ENCODE results near the gene TCF4. TPM values are rescaled to one million over a fixed set of nuclear protein-coding genes. Genes with fewer than 3 reads are reported as not detected.

Gene TCF4
- total RNA-seq, 1 donor from 2014 or later = 143 TPM

- H3K27me3 ChIP-seq = no peaks in the 10 kb centered on the region
- DNase-seq = no peak
- no peaks in the 10 kb centered on the region for H3K4me1 ChIP-seq
- H3K9me3 ChIP-seq = no peaks in the 10 kb centered on the region
- H3K4me3 ChIP-seq = no peak overlapping the region
- TF ChIP-seq CTCF (IDR thresholded peaks at IDR 0.05) = no peak
- H3K27ac ChIP-seq = no peak overlapping the region
- no peak for ATAC-seq
- intact Hi-C loops (cut with DNase I) = no loop called here
- H3K36me3 ChIP-seq = no peaks in the 10 kb centered on the region
Observed at GRCh38 chr18:55189972-55190371, 398.0 kb downstream of the TCF4 start.

- Histone ChIP-seq H3K9me3 (no peaks in the 10 kb centered on the region), H3K4me1 (no peaks in the 10 kb centered on the region), H3K4me3 (no peak overlapping the region), H3K27ac (no peak overlapping the region), H3K27me3 (no peaks in the 10 kb centered on the region), H3K36me3 (no peaks in the 10 kb centered on the region)
- ATAC-seq (no peak), DNase-seq (no peak)
- no peak for TF ChIP-seq CTCF (IDR thresholded peaks at IDR 0.05)
- intact Hi-C loops (cut with DNase I) = no loop called here
Observed at GRCh38 chr18:55186588-55186987, 401.4 kb downstream of the TCF4 start.

- H3K9me3 ChIP-seq = no peaks in the 10 kb centered on the region
- intact Hi-C loops (cut with DNase I) = no loop called here
- no peak for TF ChIP-seq CTCF (IDR thresholded peaks at IDR 0.05)
Observed at GRCh38 chr18:55185391-55185790, 402.6 kb downstream of the TCF4 start.

GRCh38 chr18:55179835-55180234 is 408.2 kb downstream of the TCF4 start:
- DNase-seq (no peak), ATAC-seq (no peak)
- H3K27ac ChIP-seq = no peak overlapping the region
- no peaks in the 10 kb centered on the region for H3K36me3 ChIP-seq
- TF ChIP-seq CTCF (IDR thresholded peaks at IDR 0.05) = no peak
- H3K27me3 ChIP-seq = no peaks in the 10 kb centered on the region
- H3K4me1 ChIP-seq = no peaks in the 10 kb centered on the region
- H3K4me3 ChIP-seq = no peak overlapping the region
- intact Hi-C loops (cut with DNase I) = no loop called here
- no peaks in the 10 kb centered on the region for H3K9me3 ChIP-seq

More at GRCh38 chr18:55185391-55185790, 402.6 kb downstream of the TCF4 start:
- no peaks in the 10 kb centered on the region for H3K4me1 ChIP-seq
- H3K36me3 ChIP-seq = no peaks in the 10 kb centered on the region
- no peak overlapping the region for H3K27ac ChIP-seq
- ATAC-seq (no peak), DNase-seq (no peak)
- no peak overlapping the region for H3K4me3 ChIP-seq
- H3K27me3 ChIP-seq = no peaks in the 10 kb centered on the region

GRCh38 chr18:55179425-55179824 is 408.6 kb downstream of the TCF4 start:
- ATAC-seq = no peak
- Histone ChIP-seq H3K9me3 (no peaks in the 10 kb centered on the region), H3K4me3 (no peak overlapping the region), H3K4me1 (no peaks in the 10 kb centered on the region), H3K27ac (no peak overlapping the region), H3K27me3 (no peaks in the 10 kb centered on the region), H3K36me3 (no peaks in the 10 kb centered on the region)
- no peak for DNase-seq
- intact Hi-C loops (cut with DNase I) = no loop called here
- TF ChIP-seq CTCF (IDR thresholded peaks at IDR 0.05) = no peak

- DNase-seq (no peak), ATAC-seq (no peak)
- H3K4me3 ChIP-seq = no peak overlapping the region
- H3K9me3 ChIP-seq = no peaks in the 10 kb centered on the region
- H3K36me3 ChIP-seq = no peaks in the 10 kb centered on the region
- H3K4me1 ChIP-seq = no peaks in the 10 kb centered on the region
- intact Hi-C loops (cut with DNase I) = no loop called here
- H3K27me3 ChIP-seq = no peaks in the 10 kb centered on the region
- H3K27ac ChIP-seq = no peak overlapping the region
- TF ChIP-seq CTCF (IDR thresholded peaks at IDR 0.05) = no peak
Observed at GRCh38 chr18:55173291-55173690, 414.7 kb downstream of the TCF4 start.
